ENCODE data around the gene S1PR4. TPM values are rescaled to one million over a fixed set of nuclear protein-coding genes. Genes with fewer than 3 reads are reported as not detected.
"Not testable (repeated sequence)": the region's sequence is repeated elsewhere in the genome, so short reads cannot be mapped to it uniquely, and the experiment has no call there.

Gene S1PR4
- polyA plus RNA-seq, 4 donors, result 0.21 to 0.54 (median 0.32) TPM

DNA sequence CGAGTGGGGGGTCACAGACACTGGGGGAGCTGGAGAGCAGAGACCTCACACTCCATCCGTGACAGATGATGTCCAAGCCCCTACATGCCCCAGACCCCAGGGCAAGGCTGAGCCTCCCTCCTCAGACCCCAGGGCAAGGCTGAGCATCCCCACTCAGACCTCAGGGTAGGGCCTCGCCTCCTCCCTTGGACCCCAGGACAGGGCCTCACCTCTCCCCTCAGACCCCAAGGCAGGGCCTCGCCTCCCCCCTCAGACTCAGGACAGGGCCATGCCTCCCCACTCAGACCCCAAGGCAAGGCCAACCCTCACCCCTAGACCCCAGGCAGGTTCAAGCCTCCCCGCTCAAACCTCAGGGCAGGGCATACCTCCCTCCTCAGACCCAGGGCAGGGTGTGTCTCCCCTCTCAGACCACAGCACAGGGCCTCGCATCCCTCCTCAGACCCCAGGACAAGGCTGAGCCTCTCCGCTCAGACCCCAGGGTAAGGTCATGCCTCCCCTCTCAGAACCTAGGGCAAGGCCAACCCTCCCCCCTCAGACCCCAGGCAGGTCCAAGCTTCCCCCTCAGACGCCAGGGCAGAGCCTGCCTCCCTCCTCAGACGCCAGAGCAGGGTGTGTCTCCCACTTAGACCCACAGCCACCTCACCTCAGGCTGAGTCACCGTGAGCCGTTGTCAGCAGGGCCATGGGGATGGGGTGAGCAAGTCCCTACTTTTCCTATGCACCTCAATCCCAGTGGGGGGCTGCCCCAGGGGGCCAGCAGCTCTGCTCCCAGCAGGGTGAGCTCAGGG lies 1.7 kb upstream of the S1PR4 start:
- DNase-seq (ENCODE audit: low read depth in 4 of 4, low spot score in 3 of 4), result no peak

DNA sequence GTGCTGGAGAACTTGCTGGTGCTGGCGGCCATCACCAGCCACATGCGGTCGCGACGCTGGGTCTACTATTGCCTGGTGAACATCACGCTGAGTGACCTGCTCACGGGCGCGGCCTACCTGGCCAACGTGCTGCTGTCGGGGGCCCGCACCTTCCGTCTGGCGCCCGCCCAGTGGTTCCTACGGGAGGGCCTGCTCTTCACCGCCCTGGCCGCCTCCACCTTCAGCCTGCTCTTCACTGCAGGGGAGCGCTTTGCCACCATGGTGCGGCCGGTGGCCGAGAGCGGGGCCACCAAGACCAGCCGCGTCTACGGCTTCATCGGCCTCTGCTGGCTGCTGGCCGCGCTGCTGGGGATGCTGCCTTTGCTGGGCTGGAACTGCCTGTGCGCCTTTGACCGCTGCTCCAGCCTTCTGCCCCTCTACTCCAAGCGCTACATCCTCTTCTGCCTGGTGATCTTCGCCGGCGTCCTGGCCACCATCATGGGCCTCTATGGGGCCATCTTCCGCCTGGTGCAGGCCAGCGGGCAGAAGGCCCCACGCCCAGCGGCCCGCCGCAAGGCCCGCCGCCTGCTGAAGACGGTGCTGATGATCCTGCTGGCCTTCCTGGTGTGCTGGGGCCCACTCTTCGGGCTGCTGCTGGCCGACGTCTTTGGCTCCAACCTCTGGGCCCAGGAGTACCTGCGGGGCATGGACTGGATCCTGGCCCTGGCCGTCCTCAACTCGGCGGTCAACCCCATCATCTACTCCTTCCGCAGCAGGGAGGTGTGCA lies 587 bp downstream of the S1PR4 start:
- no peak for DNase-seq (ENCODE audit: low read depth in 4 of 4, low spot score in 3 of 4)

DNA sequence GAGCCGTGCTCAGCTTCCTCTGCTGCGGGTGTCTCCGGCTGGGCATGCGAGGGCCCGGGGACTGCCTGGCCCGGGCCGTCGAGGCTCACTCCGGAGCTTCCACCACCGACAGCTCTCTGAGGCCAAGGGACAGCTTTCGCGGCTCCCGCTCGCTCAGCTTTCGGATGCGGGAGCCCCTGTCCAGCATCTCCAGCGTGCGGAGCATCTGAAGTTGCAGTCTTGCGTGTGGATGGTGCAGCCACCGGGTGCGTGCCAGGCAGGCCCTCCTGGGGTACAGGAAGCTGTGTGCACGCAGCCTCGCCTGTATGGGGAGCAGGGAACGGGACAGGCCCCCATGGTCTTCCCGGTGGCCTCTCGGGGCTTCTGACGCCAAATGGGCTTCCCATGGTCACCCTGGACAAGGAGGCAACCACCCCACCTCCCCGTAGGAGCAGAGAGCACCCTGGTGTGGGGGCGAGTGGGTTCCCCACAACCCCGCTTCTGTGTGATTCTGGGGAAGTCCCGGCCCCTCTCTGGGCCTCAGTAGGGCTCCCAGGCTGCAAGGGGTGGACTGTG lies 1.2 kb downstream of the S1PR4 start:
- DNase-seq (ENCODE audit: low read depth in 4 of 4, low spot score in 3 of 4), result no peak

DNA sequence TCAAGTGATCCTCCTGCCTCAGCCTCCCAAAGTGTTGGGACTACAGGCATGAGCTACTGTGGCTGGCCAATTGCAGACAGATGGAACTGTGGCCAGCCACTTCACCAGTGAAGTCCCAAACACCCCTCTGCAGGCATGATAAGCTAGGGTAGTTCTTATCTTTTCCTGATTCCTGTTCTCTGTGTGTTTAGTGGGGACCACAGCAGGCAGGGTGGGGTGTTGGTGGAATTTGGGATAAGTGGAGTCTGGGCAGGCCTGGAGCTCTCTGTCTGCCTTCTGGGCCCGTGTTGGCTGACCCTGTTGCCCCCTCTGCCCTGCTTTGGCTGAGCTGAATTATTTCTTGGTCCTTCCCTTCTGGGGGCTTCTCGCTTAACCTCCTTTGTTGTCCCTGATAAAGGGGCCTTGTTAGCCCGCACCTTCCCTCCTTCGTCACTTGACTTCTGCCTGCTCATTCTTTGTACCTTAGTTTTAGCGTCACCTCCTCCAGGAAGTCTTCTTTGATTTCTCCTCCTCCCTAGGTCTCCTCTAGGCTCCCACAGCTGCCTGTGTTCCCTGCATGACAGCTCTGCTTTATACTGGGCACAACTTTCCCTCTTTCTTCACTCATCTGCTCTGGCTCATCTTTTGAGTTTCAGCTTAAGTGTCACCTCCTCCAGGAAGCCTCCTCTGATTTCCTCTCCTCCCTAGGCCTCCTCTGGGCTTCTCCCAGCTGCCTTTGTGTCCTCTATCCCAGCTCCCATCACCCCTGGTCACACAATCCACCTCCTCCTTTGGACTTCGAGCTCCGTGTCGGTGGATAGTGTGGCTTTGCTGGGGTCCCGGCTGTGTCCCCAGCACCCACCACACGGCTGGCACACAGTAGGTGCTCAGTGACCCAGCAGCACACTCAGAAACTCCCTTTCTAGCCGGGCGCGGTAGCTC lies 5.4 kb downstream of the S1PR4 start:
- no peak for DNase-seq (ENCODE audit: low read depth in 4 of 4, low spot score in 3 of 4)

DNA sequence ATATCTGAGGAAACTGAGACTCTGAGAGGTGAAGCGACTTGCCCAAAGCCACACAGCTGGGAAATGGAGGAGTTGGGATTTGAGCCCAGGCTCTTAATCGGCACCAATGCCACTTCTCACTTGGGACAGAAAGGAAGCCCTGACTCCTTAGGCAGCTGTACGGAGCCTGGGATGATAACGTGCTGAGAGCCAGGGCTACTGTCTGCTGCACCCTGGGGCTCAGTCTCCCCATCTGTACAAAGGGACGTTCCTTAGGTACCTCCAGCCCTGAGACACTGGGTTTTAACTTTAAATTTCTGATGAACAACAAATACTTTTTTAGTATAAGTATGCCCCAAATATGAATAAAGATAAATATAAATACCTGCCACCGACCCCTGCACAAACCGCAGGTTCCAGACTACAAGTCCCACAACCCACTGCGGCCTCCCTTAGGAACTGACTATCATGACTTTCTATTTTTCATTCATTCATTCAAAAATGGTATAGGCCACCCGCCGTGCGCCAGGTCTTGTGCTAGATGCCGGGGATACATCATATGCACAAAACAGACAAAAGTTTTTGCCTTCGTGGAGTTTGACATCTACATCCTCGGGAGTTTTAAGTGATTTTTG lies 6.4 kb downstream of the S1PR4 start:
- DNase-seq (ENCODE audit: low read depth in 4 of 4, low spot score in 3 of 4), result no peak

DNA sequence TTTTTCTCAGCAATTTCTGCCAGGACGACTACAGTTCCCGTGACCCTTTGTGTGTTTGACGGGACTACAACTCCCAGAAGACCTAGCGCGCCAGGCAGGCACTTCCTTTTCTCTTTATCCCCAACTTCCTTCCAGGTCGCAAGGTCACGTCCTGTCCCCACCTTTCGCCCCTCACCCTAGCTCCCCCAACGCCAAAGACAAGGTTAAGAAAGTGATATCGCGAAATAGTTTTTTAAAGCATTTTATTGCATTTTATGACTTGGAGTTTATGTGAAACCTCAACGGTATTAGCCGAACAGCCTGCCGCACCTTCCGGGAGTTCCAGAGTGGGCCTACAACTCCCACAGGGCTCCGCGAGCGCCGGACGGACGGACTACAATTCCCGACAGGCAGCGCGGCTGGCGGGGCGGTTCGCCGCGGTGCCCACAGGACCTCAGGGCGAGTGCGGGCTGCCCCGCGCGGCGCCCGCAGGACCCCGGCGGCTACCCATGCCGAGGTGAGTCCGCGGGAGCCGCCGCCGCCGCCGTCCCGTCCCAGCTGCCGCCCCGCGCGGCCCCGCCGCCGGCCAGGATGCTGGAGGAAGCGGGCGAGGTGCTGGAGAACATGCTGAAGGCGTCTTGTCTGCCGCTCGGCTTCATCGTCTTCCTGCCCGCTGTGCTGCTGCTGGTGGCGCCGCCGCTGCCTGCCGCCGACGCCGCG lies 7.0 kb downstream of the S1PR4 start, which contains the start of gene NCLN:
NCLN (plus strand) TSS at position 470 of the 699 bp plus-strand sequence; CDS start at position 571, 101 bp downstream.
- DNase-seq (ENCODE audit: low read depth in 4 of 4, low spot score in 3 of 4), result peak; percentile 91 to 96 (median 94)

DNA sequence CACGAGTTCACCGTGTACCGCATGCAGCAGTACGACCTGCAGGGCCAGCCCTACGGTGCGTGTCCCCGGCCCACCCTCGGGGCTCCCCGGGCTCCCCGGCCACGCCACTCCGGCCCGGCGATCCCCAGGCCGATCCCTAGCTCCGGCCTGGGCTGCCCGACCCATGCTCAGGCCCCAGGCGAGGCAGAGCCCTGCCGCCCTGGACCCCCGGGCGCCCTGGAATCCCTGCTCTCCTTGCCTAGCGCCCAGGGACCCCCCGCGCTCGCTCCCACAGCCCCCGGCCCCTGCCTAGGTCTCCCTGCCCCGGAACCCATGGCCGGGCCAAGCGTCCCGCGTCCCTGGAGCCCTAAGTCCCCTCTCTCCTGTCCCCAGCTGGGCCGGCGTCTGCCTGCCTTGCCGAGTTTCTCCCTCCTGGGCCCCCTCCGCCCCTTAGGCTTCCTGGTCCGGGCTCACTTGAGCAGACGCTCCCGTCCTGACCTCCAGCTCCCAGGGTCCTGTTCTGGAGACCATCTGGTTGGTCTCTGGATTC lies 7.7 kb downstream of the S1PR4 start:
- DNase-seq (ENCODE audit: low read depth in 4 of 4, low spot score in 3 of 4), result peak in 1 of 4 donors; percentile 11

DNA sequence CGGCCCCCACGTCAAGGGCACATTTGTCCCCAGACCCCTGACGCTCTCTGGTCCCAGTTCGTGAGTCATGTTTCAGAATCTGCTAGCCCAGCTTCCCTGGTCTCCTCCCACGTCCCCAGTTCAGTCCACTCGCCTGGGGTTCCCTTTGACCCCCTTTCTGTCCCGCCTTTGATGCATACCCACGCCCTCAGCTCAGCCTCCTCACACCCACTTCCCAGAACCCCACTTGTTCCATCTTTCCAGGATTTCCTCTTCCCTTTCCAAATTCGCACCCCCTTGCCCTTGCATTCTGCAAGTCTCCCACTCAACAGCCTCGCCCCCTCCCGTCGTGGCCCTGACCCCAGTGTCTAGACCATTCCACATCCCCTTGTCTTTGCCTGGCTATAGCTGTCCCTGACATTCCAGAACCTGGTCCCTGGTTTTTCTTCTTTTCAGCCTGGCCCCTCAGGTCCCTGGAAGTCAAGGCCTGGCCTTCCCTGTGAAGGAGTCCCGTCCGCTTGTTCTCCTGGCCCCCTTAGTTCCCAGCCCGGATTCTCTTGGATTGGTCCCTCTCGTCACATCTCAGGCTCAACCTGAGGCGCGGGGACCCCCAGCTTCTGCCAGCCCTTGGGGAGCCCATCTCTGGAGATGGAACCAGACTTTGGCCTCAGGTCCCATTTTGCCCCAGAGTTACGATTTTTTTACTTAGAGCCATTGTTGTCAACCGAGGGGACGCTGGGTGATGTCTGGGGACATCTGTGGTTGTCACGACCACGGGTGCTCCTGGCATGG lies 8.5 kb downstream of the S1PR4 start:
- no peak for DNase-seq (ENCODE audit: low read depth in 4 of 4, low spot score in 3 of 4)

DNA sequence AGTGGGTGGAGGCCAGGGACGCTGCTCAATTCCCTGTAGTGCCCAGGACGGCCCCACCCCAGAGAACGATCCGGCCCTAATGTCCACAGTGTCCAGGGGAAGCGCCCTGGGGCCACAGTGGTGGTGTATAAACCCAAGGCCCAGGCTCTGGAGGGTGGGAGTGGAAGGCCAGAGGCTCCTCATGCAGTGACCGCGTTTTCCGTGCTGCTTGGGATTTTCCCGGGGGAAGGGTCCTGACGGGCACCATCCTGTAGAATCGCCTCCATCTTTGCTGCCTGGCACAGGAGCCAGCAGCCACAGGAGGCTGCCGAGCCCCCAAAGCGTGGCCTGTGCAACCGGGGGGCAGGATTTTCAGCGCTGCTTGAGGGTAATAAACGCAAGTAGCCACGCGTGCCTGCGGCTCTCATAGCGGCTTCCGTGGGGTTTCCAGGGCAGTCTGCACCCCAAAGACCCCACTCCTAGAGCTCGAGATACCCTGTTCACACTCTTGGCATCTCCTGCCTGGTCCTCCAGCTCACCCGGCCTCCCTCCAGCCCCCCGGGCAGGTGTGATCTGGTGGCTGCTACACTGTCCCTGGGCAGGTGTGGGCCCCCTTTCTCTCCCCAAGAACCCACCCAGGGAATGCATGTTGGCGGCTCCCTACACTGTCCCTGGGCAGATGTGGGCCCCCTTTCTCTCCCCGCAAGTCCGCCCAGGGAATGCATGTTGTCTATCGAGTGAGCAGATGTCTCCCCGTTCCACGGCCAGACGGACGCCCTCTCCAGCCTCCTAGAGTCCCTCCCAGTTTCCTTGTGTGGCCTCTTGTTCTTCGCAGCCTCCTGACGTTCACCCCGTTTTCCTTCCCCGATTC lies 9.3 kb downstream of the S1PR4 start:
- no peak for DNase-seq (ENCODE audit: low read depth in 4 of 4, low spot score in 3 of 4)

DNA sequence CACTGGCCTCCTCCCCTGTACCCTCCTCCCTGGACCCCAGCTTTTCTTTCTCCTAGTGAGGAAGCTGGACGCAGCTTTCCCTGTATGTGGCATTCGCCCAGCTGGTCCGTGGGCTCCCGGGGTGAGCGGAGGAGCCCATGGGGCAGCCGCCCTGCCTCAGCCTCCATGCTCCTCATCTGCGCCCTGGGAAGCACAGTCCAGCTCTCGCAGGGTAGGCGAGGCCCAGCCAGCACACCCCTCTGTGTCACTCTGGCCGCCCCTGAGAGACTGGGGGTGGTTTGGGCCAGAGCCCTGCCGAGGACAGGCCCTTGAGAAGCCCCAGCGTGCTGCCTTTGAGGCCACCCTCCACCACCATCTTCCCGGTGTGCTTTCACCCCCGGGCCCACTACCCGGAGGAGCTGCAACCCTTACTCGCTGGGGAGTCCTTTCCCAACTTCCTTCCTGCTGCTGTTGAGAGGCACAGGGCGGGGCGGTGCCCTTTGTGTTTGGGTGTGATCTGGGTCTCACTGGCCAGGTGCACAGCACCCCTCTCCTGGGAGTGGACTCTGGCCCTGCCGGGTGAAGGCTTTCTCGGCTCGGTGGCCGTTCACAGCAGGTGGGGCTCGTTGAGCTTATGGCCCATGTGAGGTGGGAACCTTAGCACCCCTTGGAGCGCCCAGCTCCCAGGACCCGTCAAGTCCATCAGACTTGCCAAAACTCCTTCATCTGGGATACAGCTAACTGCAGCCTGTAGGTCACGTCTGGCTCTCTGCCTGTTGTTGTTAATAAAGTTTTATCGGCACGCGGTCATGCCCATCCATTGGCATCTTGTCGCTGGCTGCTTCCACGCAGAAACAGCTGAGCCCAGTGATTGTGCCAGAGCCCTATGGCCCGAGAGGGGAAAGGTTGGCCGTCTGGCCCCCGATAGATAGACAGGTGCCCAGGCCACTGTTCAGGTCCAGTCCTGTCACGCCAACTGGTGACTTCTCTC lies 10.3 kb downstream of the S1PR4 start:
- no peak for DNase-seq (ENCODE audit: low read depth in 4 of 4, low spot score in 3 of 4)

DNA sequence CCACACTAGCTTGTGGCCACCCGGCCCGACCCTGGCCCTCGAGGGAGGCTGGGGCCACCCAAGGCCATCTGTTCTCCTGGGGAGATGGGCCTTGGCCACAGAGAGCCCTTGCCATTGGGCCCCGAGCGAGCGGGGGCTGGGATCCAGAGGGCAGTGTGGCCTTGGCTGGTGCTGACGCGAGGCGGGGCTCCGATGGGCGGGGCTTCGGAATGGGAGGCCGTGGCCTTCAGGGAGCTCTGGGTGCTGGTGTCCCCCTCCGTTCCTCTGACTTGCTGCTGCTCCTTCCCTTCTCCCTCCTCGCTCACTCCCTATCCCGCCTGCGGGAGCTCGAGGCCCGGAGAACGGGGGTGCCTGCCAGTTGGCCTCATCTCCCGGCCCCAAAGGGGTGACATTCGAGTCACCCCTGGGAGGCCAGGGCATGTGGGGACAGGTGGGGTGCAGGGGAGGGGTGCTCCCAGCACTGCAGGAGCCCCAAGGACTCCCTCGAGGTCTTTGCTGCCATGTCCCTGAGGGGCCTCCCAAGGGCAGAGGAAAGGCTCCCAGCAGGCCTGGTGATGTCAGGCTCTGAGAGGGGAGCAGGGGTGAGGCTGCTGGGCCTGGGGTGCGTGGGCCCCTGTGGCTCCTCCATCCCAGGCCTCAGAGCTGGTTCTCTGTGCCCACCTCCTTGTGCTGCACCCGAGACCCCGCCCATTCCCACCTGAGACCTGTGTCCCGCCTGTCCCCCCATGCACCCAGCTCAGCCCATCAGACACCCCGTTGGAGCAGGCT lies 11.3 kb downstream of the S1PR4 start:
- no peak for DNase-seq (ENCODE audit: low read depth in 4 of 4, low spot score in 3 of 4)

DNA sequence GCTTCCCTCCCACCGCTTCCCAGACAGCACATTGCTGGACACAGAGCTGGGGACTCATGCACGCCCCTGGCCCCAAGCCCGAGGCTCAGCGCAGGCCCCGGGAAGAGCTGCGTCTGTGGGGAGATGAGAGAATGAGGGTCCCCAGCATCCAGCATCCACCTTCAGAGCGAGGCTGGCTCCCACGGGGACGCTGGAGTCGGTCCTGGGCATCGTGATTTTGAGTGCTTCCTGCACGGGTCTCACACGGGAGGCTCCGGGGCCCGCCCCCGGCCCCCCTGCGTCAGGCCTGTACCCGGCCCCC lies 11.9 kb downstream of the S1PR4 start:
- DNase-seq (ENCODE audit: low read depth in 4 of 4, low spot score in 3 of 4), result no peak

DNA sequence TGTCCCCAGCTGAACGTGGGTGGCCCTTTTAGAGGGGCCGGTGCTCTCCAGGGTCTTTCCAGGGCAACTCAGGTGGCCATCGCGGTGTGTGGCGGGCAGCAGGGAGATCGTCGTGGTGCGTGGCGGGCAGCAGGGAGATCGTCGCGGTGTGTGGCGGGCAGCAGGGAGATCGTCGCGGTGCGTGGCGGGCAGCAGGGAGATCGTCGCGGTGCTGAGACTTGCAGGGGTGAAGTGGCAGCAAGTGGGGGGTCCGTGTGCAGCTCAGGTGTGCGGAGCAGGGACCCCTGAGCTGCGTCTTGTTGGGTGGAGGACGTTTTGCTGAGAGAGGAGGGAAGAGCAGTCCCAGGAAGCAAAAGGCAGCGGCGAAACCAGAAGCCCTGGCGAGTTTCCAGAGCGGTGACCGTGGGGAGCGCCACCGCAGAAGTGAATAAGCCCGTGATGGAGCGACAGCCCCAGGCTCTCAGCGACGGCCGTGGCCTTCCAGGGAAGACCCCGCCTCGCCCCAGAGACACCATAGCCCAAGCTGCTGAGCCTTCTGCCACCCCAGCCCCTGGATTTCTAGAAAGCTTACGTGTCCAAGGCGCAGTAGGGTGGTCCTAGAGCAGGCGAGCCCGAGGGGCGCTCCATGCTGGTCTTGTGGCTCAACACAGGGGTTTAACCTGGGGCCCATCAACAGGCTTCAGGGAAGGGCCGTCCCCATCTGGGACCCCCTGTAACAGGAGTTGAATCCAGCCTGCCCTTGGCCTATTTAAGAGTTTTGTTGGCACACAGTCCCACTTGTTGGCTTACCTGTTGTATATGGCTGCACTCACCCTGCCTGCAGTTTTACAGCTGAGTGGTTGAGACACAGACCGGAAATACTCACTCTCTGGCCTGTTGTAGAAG lies 12.6 kb downstream of the S1PR4 start:
- DNase-seq (ENCODE audit: low read depth in 4 of 4, low spot score in 3 of 4), result no peak

DNA sequence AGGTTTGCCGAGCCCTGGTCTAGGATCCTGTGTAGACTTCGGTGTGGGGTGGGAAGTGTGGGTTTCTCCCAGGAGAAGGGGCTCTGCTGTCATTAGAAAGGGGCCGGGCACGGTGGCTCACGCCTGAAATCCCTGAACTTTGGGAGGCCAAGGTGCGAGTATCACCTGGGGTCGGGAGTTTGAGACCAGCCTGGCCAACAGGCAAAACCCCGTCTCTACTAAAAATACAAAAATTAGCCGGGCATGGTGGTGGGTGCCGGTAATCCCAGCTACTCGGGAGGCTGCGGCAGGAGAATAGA lies 13.2 kb downstream of the S1PR4 start:
- DNase-seq (ENCODE audit: low read depth in 4 of 4, low spot score in 3 of 4), result not testable (repeated sequence)

DNA sequence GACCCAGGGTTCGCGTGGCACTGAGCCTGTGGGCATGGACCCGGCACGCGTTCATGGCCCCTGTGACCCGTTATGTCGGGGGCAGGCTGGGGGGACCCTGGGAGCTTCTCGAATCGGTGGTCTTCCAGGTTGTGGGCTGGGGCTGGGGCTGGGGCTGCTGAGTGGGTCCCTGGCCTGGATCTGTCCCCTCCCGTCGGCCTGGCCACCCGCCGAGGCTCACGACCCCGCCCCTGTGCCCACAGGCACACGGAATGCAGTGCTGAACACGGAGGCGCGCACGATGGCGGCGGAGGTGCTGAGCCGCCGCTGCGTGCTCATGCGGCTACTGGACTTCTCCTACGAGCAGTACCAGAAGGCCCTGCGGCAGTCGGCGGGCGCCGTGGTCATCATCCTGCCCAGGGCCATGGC lies 13.7 kb downstream of the S1PR4 start:
- no peak for DNase-seq (ENCODE audit: low read depth in 4 of 4, low spot score in 3 of 4)
